HUES6 (cell line): ENCODE data around the gene LHPP.
"Not testable (repeated sequence)": the region's sequence is repeated elsewhere in the genome, so short reads cannot be mapped to it uniquely, and the experiment has no call there.

Source experiments
- H3K27ac ChIP-seq: 2 replicates; pipeline ENCODE4 v1.7.0; 2013; ENCODE audit warnings: low read depth, mild to moderate bottlenecking, low read length, inconsistent platforms
- H3K27me3 ChIP-seq: 2 replicates; pipeline ENCODE4 v1.6.1; 2013; ENCODE audit warnings: low read length; ENCODE audit not compliant: control insufficient read depth, insufficient read depth
- H3K36me3 ChIP-seq: 2 replicates; pipeline ENCODE4 v1.6.1; 2013; ENCODE audit warnings: low read length; ENCODE audit not compliant: control insufficient read depth, insufficient read depth
- H3K4me1 ChIP-seq: 2 replicates; pipeline ENCODE4 v1.6.1; 2013; ENCODE audit warnings: low read length; ENCODE audit not compliant: control insufficient read depth, insufficient read depth
- H3K4me3 ChIP-seq: 2 replicates; pipeline ENCODE4 v1.5.1; 2013; ENCODE audit warnings: low read depth, low read length
- H3K9ac ChIP-seq: one replicate; pipeline ENCODE4 v1.6.1; 2013; ENCODE audit warnings: mild to moderate bottlenecking, low read length
- H3K9me3 ChIP-seq: 2 replicates; pipeline ENCODE4 v1.6.1; 2013; ENCODE audit warnings: low read depth, low read length; ENCODE audit not compliant: control insufficient read depth, insufficient read depth

The LHPP gene

DNA sequence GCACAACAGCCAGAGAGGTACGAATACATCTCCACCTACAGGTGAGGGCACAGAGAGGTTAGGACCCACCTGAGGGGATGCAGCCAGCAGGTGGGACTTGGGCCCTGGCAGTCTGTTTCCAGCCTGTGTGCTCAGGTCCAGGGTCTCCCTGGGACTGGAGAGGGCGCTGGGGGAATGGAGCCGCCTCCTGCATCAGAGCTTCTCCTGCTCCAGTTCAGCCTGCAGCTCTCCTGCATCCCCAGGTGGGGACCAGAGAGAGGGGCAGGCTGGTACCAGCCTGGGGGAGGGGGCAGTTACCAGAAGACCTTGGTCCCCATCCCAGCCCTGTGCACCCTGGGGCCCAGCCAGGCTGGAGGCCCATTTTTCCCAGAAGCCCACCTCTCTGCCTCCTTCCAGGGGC is 80.7 kb downstream of the LHPP start:
- H3K27ac ChIP-seq: no peak overlapping the region
- no peaks in the 10 kb centered on the region for H3K27me3 ChIP-seq
- H3K36me3 ChIP-seq: no peaks in the 10 kb centered on the region
- no peak overlapping the region for H3K9ac ChIP-seq
- H3K4me1 ChIP-seq: peaks cover 3% of the 10 kb centered on the region; the same call in 1 of the 2 replicates
- H3K9me3 ChIP-seq: no peaks in the 10 kb centered on the region
- no peak overlapping the region for H3K4me3 ChIP-seq

- peaks cover 3% of the 10 kb centered on the region; the same call in 1 of the 2 replicates for H3K4me1 ChIP-seq
- H3K9me3 ChIP-seq: no peaks in the 10 kb centered on the region
- no peaks in the 10 kb centered on the region for H3K36me3 ChIP-seq
- no peak overlapping the region for H3K9ac ChIP-seq
- no peaks in the 10 kb centered on the region for H3K27me3 ChIP-seq
- H3K27ac ChIP-seq: no peak overlapping the region
- H3K4me3 ChIP-seq: no peak overlapping the region
These were observed 81.5 kb downstream of the LHPP start for GRCh38 chr10:124543146-124543545.

DNA sequence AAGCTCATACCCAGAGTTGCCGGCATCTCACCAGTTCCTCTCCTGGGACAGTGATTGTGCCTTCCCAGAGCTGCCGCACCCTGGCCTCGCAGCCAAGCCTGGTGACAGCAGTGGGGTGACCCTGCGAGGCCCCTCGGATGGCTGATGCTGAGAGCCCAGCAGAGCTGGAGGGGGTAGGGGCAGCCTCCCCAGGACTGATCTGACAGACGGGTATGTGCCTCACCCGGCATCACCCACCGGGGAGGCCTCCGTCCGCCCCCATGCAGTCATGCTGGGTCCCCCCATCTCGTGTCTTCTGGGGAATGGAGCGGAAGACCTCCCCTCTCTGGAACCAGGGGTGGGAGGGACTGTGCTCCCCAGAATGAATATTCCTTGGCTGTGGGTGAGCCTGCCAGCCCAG is 82.3 kb downstream of the LHPP start:
- no peak overlapping the region for H3K4me3 ChIP-seq
- H3K4me1 ChIP-seq: peaks cover 3% of the 10 kb centered on the region; the same call in 1 of the 2 replicates
- no peaks in the 10 kb centered on the region for H3K9me3 ChIP-seq
- H3K27me3 ChIP-seq: no peaks in the 10 kb centered on the region
- H3K9ac ChIP-seq: no peak overlapping the region
- H3K27ac ChIP-seq: no peak overlapping the region
- no peaks in the 10 kb centered on the region for H3K36me3 ChIP-seq

DNA sequence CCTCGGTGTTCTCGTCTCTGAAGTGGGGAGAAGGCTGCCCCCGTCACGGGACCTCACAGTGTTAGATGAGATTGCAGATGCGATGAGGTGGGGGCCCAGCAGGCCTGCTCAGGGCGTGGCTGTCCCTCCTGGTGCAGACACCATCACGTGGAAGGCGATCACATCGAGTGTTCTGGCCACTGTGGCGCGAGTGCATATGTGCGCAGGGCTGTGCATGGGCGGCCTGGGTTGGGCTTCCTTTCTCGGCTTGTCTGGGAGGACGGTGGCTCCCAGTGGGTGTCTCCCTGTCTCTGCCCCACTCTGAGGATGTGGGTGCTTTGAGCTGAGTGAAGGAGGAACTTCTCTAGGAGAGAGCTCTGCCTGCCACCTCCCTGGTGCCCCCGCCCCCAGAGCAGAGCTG is 83.1 kb downstream of the LHPP start:
- Histone ChIP-seq H3K9ac (no peak overlapping the region), H3K4me3 (no peak overlapping the region), H3K27me3 (no peaks in the 10 kb centered on the region), H3K36me3 (no peaks in the 10 kb centered on the region), H3K27ac (no peak overlapping the region), H3K4me1 (peaks cover 3% of the 10 kb centered on the region; the same call in 1 of the 2 replicates), H3K9me3 (no peaks in the 10 kb centered on the region)

- no peaks in the 10 kb centered on the region for H3K27me3 ChIP-seq
- H3K36me3 ChIP-seq: no peaks in the 10 kb centered on the region
- H3K27ac ChIP-seq: no peak overlapping the region
- no peaks in the 10 kb centered on the region for H3K4me1 ChIP-seq
- no peak overlapping the region for H3K4me3 ChIP-seq
- no peaks in the 10 kb centered on the region for H3K9me3 ChIP-seq
- no peak overlapping the region for H3K9ac ChIP-seq
These were observed 83.9 kb downstream of the LHPP start for GRCh38 chr10:124545351-124546054.

GRCh38 chr10:124546055-124546369 is 84.4 kb downstream of the LHPP start:
- Histone ChIP-seq H3K4me3 (no peak overlapping the region), H3K9me3 (no peaks in the 10 kb centered on the region), H3K27me3 (no peaks in the 10 kb centered on the region), H3K36me3 (no peaks in the 10 kb centered on the region), H3K9ac (no peak overlapping the region), H3K27ac (no peak overlapping the region), H3K4me1 (no peaks in the 10 kb centered on the region)

DNA sequence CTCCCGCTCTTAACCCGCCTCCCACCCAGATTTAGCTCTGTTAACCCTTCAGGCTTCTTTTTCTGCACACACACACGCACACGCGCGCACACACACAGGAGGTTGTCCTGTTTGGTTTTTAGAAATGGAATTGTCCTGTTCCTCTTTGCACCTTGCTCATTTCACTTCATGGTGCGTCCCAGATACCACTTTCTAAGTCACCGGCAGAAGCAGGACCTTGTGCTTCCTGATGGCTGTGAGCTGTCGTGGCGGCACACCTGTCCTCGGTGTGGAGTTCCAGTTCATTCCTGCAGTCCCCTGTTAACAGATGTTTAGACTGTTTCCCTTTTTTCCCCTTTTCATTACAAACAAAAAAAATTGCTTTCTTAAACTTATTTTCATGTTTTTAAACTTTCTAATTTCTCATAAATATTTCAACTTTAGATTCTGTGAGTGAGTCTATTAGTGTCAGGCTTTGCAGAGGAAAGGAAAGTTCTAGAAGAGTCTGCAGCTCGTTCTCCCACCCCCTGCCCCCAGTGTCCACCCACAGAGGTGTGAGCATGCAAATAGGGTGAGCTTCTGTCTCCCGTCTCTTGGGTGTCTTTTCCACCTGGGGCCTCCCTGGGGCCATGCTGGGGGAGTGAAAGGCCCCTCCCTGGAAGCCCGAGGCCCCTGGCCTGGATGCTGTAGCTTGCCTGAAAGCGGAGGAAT is 85.5 kb downstream of the LHPP start:
- Histone ChIP-seq H3K9me3 (no peaks in the 10 kb centered on the region), H3K4me3 (no peak overlapping the region), H3K36me3 (no peaks in the 10 kb centered on the region), H3K9ac (no peak overlapping the region), H3K4me1 (no peaks in the 10 kb centered on the region), H3K27ac (no peak overlapping the region), H3K27me3 (no peaks in the 10 kb centered on the region)

DNA sequence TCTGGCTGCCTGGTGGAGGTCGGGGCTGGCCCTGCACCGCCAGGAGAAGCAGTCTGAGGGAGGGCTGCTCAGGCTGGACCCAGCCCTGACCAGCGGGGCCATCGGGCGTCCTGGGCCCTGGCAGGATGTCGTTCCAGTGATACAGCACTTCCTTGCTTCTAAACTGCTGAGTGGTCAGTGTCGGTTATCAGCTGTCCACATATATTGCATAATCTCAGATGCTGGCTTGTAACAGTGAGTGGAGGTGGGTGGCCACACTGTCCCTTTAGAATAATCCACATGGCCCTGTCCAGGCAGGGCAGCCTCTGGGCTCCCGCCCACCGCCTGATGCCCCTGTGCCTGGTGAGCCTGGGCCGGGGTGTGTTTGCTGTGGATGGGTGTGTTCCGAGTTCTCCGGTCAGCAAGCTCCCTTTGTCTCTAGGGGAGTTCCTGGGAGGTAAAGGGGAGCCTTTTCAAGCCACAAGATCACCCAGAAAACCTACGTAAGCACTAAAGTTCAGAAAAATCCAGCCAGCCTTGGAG is 86.1 kb downstream of the LHPP start:
- no peak overlapping the region for H3K27ac ChIP-seq
- no peak overlapping the region for H3K4me3 ChIP-seq
- no peak overlapping the region for H3K9ac ChIP-seq
- H3K27me3 ChIP-seq: no peaks in the 10 kb centered on the region
- no peaks in the 10 kb centered on the region for H3K36me3 ChIP-seq
- no peaks in the 10 kb centered on the region for H3K4me1 ChIP-seq
- H3K9me3 ChIP-seq: no peaks in the 10 kb centered on the region

DNA sequence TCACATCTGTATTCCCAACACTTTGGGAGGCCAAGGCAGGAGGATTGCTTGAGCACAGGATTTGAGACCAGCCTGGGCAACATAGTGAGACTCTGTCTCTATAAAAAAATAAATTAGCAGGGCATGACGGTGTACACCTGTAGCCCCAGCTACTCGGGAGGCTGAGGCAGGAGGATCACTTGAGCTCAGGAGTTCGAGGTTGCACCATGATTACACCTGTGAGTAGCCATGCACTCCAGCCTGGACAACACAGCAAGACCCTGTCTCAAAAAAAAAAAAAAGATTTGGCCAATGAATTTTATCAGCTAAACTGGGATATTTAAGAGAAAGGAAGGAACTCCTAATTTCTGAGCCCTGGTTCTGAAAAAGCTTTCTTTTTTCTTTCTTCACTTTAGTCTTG is 87.5 kb downstream of the LHPP start:
- not testable (repeated sequence) for H3K4me3 ChIP-seq, H3K9me3 ChIP-seq, H3K27me3 ChIP-seq, H3K27ac ChIP-seq, H3K4me1 ChIP-seq, H3K9ac ChIP-seq, H3K36me3 ChIP-seq

DNA sequence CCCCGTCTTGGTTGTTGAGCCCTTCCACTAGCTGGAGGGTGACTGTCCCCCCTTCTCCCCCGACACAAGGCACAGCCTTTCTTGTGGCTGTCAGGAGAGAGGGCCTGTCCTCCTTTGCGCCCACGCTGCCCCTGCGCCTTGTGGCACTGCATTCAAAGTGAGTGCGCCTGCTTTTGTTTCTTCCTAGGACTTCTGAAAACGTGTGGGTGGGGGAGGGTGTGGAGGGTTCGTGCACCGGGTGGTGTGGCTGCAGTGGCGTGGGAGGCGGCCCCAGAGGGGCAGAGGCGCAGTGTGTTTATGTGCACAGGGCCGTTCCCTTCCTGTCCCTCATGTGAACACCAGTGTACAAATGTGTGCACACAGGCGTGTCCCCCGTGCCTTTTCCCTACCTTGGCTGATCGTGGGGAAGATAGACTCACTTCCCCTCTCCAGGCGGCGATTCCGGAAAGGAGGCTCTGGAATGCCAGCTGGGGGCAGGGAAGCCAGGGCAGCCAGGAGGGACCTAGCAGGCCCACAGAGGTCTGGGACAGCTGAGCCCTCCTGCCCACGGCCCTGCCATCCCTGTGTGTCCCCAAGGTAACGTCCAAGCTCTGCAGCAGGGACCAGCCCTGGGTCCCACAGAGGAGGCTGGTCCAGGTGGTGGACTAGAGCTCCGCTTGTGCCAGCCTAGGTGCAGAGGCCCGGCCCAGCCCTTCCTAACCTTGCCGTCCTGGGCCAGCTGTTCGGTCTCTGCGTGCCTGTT is 88.8 kb downstream of the LHPP start:
- Histone ChIP-seq H3K27me3 (no peaks in the 10 kb centered on the region), H3K4me3 (no peak overlapping the region), H3K36me3 (no peaks in the 10 kb centered on the region), H3K4me1 (no peaks in the 10 kb centered on the region), H3K9ac (no peak overlapping the region), H3K27ac (no peak overlapping the region), H3K9me3 (no peaks in the 10 kb centered on the region)

DNA sequence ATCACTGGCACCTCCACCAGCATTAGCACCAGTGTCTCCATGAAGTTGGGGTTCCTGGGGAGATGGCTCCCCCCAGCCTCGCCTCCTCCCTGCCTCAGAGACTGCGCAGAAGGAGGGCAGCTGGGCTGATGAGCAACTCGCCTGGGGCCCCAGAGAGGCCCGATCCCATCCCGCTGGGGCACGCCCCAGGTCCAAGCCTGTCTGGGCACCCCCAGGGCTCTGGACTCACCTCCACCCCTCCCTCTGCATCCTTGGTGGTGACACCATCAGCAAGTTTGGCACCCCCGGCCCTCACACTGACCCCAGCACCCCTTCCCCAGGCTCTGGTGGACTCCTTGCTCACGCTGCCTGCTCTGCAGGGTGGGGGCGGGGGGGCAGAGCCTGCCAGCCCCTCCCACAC is 89.5 kb downstream of the LHPP start:
- Histone ChIP-seq H3K4me3 (no peak overlapping the region), H3K4me1 (no peaks in the 10 kb centered on the region), H3K27ac (no peak overlapping the region), H3K36me3 (no peaks in the 10 kb centered on the region), H3K9ac (no peak overlapping the region), H3K27me3 (no peaks in the 10 kb centered on the region), H3K9me3 (no peaks in the 10 kb centered on the region)
